Vagina (tissue), 2 donors: ENCODE results near the gene UBE2F. TPM values are rescaled to one million over a fixed set of nuclear protein-coding genes. Genes with fewer than 3 reads are reported as not detected.

ENCODE experiments used
- DNase-seq, 2 donors: peaks; one replicate each; pipeline ENCODE4 v3.0.0-alpha.2; 2017; ENCODE audit errors: extremely low spot score in 2 of 2
- H3K27ac ChIP-seq: fragments of 200-600 bp; sonication (generic); one replicate; pipeline ENCODE4 v1.5.1; 2019
- H3K27me3 ChIP-seq: fragments of 200-600 bp; sonication (generic); one replicate; pipeline ENCODE4 v1.5.1; 2019
- H3K36me3 ChIP-seq, 2 donors: fragments of 200-600 bp; sonication (generic); one replicate each; pipeline ENCODE4 v1.5.1; 2017 to 2019
- H3K4me1 ChIP-seq: fragments of 200-600 bp; sonication (generic); one replicate; pipeline ENCODE4 v1.5.1; 2019
- H3K4me3 ChIP-seq, 2 donors: fragments of 200-600 bp; sonication (generic); 1 replicate in 1 of 2; 2 replicates in 1 of 2; pipeline ENCODE4 v1.5.1; 2016 to 2019
- H3K9me3 ChIP-seq: fragments of 200-600 bp; sonication (generic); one replicate; pipeline ENCODE4 v1.5.1; 2019
- POLR2A ChIP-seq, 2 donors: fragments of 450-650 bp; IDR thresholded peaks; one replicate each; pipeline ENCODE4 v1.6.1; 2017; ENCODE audit warnings: antibody characterized with exemption in 2 of 2, mild to moderate bottlenecking in 2 of 2, moderate library complexity in 2 of 2
- POLR2AphosphoS5 ChIP-seq, 2 donors: sonication (generic); formaldehyde crosslinking; IDR thresholded peaks; one replicate each; pipeline ENCODE4 v1.9.0; 2017; ENCODE audit warnings: antibody characterized with exemption in 2 of 2, mild to moderate bottlenecking in 2 of 2, low read depth in 1 of 2; ENCODE audit not compliant: insufficient read depth in 1 of 2
- intact Hi-C: fragments of 100-400 bp; cut with DNase I; formaldehyde crosslinking; loops from one replicate; pipeline ENCODE4 v1.15.1; 2023
- total RNA-seq: library from RNA; depleted of rRNA; stranded (reverse); fragments of >200 nt; gene quantifications from one replicate; pipeline ENCODE4 v1.2.3, GENCODE V29; 2016
- TF ChIP-seq, protein P1 (sequence below), 3 experiments: fragments of 450-650 bp in 2 of 3; fragments of 200-600 bp in 1 of 3; sonication (generic) in 1 of 3; IDR thresholded peaks; one replicate each; pipeline ENCODE4 v1.5.1; 2017 to 2019; ENCODE audit warnings: antibody characterized with exemption in 3 of 3, mild to moderate bottlenecking in 2 of 3, moderate library complexity in 2 of 3

The UBE2F gene
- total RNA-seq, 1 donor from 2014 or later, result 57.0 TPM

DNA sequence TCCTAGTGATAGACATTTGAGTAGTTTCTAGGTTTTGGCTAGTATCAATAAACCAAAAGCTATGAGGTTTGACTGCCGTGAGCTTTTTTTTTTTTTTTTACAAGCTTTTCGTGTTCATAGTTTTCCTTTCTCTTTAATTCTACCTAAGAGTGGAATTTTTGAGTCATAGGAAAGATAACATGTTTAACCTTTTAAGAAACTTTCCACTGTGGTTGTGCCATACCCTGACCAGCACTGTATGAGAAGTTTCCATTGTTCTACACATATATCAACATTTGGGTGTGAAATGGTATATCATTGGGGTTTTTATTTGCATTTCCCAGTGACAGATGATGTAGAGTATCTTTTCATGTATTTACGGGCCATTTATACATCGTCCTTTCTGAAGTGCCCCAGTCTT lies 31.7 kb downstream of the UBE2F start:
- H3K4me3 ChIP-seq, result no peak overlapping the region
- no peaks in the 10 kb centered on the region for H3K36me3 ChIP-seq
- intact Hi-C loops, result no loop called here
- peaks cover 3% of the 10 kb centered on the region for H3K4me1 ChIP-seq
- H3K27me3 ChIP-seq, result no peaks in the 10 kb centered on the region
- H3K9me3 ChIP-seq, result no peaks in the 10 kb centered on the region
- TF ChIP-seq POLR2AphosphoS5 (IDR thresholded peaks at IDR 0.05; ENCODE audit: insufficient read depth in 1 of 2, low read depth in 1 of 2), result no peak
- TF ChIP-seq POLR2A (IDR thresholded peaks at IDR 0.05), result no peak
- TF ChIP-seq, protein P1, sequence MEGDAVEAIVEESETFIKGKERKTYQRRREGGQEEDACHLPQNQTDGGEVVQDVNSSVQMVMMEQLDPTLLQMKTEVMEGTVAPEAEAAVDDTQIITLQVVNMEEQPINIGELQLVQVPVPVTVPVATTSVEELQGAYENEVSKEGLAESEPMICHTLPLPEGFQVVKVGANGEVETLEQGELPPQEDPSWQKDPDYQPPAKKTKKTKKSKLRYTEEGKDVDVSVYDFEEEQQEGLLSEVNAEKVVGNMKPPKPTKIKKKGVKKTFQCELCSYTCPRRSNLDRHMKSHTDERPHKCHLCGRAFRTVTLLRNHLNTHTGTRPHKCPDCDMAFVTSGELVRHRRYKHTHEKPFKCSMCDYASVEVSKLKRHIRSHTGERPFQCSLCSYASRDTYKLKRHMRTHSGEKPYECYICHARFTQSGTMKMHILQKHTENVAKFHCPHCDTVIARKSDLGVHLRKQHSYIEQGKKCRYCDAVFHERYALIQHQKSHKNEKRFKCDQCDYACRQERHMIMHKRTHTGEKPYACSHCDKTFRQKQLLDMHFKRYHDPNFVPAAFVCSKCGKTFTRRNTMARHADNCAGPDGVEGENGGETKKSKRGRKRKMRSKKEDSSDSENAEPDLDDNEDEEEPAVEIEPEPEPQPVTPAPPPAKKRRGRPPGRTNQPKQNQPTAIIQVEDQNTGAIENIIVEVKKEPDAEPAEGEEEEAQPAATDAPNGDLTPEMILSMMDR (IDR thresholded peaks at IDR 0.05), result no peak
- no peak for DNase-seq
- H3K27ac ChIP-seq, result no peak overlapping the region

DNA sequence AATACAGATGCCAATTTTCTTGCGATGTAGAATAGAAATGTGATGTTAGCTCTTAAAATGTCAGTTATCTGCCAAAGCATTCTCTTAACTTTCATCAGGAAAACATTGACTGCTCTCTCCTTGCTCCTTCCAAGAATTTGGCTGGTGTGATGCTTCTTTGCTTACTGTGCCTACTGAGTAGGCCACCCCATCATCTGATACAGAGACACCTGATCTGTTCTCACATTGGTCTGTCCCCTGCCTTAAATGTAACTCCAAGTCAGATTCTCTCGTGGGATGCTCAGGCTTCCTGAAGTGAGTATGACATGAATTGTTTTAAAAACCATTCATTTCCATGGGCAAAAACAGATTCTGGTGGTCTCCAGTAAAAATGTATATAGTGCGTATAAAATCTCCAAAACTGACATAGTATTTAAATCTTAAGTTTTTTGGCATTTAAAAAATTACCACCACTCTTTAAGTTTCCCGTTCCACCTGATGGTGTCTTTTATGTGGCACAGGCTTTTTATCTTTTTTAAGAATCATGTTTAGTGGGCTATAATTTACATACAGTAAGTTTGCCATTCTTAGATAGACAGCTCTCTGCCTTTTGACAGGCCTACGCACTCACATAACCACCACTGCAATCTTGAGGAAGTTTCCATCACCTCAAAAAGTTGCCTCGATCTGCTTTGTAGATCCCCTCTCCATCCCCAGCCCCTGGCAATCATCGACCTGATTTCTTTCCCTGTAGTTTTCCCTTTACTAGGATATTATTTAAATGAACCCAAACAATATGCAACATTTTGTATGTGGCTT lies 36.6 kb downstream of the UBE2F start:
- no peak for TF ChIP-seq POLR2AphosphoS5 (IDR thresholded peaks at IDR 0.05; ENCODE audit: insufficient read depth in 1 of 2, low read depth in 1 of 2)
- no peak for TF ChIP-seq POLR2A (IDR thresholded peaks at IDR 0.05)
- TF ChIP-seq, protein P1 (IDR thresholded peaks at IDR 0.05), result no peak
- Histone ChIP-seq H3K36me3 (no peaks in the 10 kb centered on the region), H3K4me1 (peaks cover 3% of the 10 kb centered on the region), H3K9me3 (no peaks in the 10 kb centered on the region), H3K27ac (no peak overlapping the region), H3K4me3 (no peak overlapping the region), H3K27me3 (no peaks in the 10 kb centered on the region)
- DNase-seq, result no peak
- intact Hi-C loops, result no loop called here

DNA sequence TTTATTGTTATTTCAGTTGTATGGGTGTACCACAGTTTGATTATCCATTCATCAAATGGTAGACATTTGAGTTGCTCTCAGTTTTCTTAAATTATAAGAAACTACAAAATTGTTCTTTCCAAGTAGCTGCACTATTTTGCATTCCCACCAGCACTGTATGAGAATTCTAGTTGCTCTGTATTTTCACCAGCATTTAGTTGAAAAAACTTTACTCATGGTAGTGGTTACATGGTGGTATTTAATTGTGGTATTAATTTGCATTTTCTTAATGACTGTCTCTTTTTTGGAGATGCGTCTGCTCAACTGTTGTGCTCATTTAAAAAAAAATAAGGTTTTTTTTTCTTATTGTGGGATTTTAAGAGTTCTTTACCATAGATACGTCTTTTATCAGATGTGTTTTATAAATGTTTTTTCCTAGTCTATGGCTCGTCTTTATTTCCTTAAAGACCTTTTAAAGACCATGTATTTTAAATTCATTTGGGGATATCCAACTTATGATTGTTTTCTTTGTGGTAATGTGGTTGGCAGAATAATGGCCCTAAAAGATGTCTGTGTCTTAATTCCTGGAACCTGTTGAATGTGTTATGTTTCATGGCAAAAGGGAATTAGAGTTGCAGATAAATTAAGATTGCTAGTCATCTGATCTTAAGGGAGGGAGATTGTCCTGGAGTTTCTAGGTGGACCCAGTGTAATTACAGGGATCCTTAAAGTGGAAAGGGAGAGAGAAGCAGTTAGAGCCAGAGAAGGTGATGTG lies 37.4 kb downstream of the UBE2F start:
- no peaks in the 10 kb centered on the region for H3K36me3 ChIP-seq

DNA sequence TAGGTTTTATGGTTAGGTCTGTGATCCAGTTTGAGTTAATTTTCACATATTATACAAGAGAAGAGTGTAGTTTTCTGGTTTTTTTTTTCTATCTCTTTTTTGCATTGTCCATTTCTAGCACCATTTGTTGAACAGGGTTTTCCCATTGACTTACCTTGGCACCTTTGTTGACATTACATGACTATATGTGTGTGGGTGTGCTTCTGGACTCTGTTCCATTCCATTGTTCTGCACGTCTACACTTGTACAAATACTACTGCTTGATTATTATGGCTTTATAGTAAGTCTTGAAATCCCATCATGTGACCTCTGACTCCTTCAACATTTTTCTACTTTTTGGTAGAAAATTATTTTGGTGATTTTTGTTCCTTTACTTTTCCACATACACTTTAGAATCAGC lies 38.7 kb downstream of the UBE2F start:
- H3K27ac ChIP-seq, result no peak overlapping the region
- no peaks in the 10 kb centered on the region for H3K9me3 ChIP-seq
- H3K36me3 ChIP-seq, result no peaks in the 10 kb centered on the region
- intact Hi-C loops, result no loop called here
- no peaks in the 10 kb centered on the region for H3K4me1 ChIP-seq
- H3K4me3 ChIP-seq, result no peak overlapping the region
- H3K27me3 ChIP-seq, result no peaks in the 10 kb centered on the region
- no peak for TF ChIP-seq POLR2AphosphoS5 (IDR thresholded peaks at IDR 0.05; ENCODE audit: insufficient read depth in 1 of 2, low read depth in 1 of 2)
- TF ChIP-seq, protein P1 (IDR thresholded peaks at IDR 0.05), result no peak
- no peak for TF ChIP-seq POLR2A (IDR thresholded peaks at IDR 0.05)
- no peak for DNase-seq

More for the DNA sequence above, 37.4 kb downstream of the UBE2F start:
- TF ChIP-seq, protein P1 (IDR thresholded peaks at IDR 0.05), result no peak
- TF ChIP-seq POLR2A (IDR thresholded peaks at IDR 0.05) (no peak), POLR2AphosphoS5 (IDR thresholded peaks at IDR 0.05; ENCODE audit: insufficient read depth in 1 of 2, low read depth in 1 of 2) (no peak)
- Histone ChIP-seq H3K27ac (no peak overlapping the region), H3K9me3 (no peaks in the 10 kb centered on the region), H3K4me1 (no peaks in the 10 kb centered on the region), H3K27me3 (no peaks in the 10 kb centered on the region), H3K4me3 (no peak overlapping the region)
- intact Hi-C loops, result no loop called here
- no peak for DNase-seq

DNA sequence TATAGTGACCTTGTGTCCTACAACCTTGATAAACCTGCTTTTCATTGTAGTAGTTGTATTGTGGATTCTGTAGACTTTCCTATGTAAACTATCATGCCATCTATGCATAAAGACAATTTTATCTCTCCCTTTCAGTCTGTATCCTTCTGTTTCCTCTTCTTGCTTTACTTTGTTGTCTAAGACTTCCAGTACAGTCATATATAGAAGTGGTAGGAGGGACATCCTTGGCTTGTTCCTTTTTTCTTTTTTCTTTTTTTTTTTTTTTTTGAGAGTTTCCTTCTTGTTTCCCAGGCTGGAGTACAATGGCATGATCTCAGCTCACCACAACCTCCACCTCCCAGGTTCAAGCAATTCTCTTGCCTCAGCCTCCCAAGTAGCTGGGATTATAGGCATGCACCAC lies 39.7 kb downstream of the UBE2F start:
- intact Hi-C loops, result no loop called here

More for the DNA sequence above, 39.7 kb downstream of the UBE2F start:
- H3K27ac ChIP-seq, result no peak overlapping the region
- H3K4me1 ChIP-seq, result no peaks in the 10 kb centered on the region
- H3K36me3 ChIP-seq, result no peaks in the 10 kb centered on the region
- H3K9me3 ChIP-seq, result no peaks in the 10 kb centered on the region
- no peaks in the 10 kb centered on the region for H3K27me3 ChIP-seq
- TF ChIP-seq POLR2AphosphoS5 (IDR thresholded peaks at IDR 0.05; ENCODE audit: insufficient read depth in 1 of 2, low read depth in 1 of 2) (no peak), POLR2A (IDR thresholded peaks at IDR 0.05) (no peak)
- TF ChIP-seq, protein P1 (IDR thresholded peaks at IDR 0.05), result no peak
- H3K4me3 ChIP-seq, result no peak overlapping the region
- no peak for DNase-seq
